GM04503 (cell line): ENCODE data around the gene FRS3.

Experiments used
- DNase-seq: peaks from one replicate; pipeline ENCODE4 v3.0.0-alpha.2; 2012; ENCODE audit warnings: low read depth

FRS3 gene

GRCh38 chr6:41790045-41790444 is 10.3 kb upstream of the FRS3 start:
- DNase-seq: no peak

- DNase-seq: no peak
Measured at GRCh38 chr6:41789390-41789724, 9.7 kb upstream of the FRS3 start.

- DNase-seq: peak; percentile 73
Measured at GRCh38 chr6:41787219-41787917, 7.7 kb upstream of the FRS3 start, which contains the start of gene TOMM6. TSS of gene TOMM6 (plus strand) at chr6:41787694. CDS start at chr6:41787698, 4 bp downstream.

GRCh38 chr6:41786451-41787218 is 6.9 kb upstream of the FRS3 start:
- no peak for DNase-seq

DNA sequence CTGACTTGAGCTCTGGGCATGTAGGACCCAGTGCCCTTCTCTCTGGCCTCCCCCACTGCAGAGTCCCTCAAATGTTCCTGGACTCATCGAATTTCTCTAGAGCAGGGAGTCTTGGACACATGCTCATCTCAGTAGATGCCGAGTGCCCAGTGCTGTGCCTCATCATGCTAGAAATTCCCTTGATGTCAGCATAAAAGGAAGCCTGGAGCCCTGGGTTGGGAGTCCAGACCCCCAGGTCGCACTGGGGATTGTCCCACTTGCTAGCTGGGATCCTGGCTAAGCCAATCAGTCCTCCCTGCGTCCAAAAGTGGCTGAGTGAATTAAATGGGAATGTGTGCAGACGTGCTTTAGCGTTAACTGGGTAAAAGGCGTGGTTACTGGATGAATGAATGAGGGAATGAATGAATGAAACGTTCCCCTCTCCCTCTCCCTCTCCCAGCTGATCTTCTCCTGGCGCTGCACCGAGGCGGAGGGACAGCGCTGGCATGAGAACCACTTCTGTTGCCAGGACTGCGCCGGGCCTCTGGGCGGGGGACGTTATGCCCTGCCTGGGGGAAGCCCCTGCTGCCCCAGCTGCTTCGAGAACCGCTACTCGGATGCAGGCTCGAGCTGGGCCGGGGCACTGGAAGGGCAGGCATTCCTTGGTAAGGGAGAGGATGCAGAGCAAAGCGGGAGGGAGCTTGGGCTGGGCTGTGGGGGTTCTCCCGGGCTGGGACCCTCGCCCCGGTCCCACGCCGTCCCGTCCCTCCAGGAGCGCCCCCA is 6.2 kb upstream of the FRS3 start:
- no peak for DNase-seq

GRCh38 chr6:41785254-41785653 is 5.6 kb upstream of the FRS3 start:
- no peak for DNase-seq

- no peak for DNase-seq
Measured at GRCh38 chr6:41784581-41785171, 5.0 kb upstream of the FRS3 start.

DNA sequence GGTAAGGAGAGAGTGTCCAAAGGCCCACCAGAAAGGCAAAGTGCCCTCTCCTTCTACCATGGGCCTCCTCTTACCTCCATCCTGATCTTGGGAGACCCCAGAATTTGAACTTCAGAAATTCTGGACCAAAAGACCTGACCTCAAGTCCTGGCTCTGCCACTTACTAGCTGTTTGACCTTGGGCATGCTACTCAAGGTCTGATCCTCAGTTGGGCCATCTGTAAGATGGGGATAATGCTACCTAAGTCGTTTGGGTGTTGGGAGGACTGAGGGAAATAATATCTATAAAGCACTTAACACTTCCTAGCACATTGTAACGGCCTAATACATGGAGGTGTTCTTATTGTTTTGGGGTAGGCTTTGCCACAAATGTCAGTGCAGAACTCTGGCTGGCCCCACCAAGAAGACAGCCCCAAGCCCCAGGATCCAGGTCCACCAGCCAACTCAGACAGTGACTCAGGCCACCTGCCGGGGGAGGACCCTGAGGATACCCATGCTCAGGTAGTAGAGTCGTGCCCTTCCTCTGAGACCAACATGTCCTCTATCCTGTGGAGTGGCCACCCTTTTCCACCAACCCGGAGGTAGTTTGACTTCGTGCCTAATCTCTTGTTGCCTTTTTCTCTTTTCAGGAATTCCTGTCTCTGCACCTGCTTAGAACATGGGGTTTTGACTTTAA is 3.5 kb upstream of the FRS3 start:
- no peak for DNase-seq

GRCh38 chr6:41781366-41781730 is 1.6 kb upstream of the FRS3 start:
- no peak for DNase-seq

GRCh38 chr6:41780551-41781365 is 1.1 kb upstream of the FRS3 start, which contains the start of gene PRICKLE4:
TSS of gene PRICKLE4 (plus strand) at chr6:41780782. CDS start at chr6:41783474, 2,692 bp downstream.
- DNase-seq: no peak

- no peak for DNase-seq
Measured at GRCh38 chr6:41779336-41779735, 364 bp downstream of the FRS3 start.

- DNase-seq: no peak
Measured at GRCh38 chr6:41778895-41779294, 805 bp downstream of the FRS3 start.

DNA sequence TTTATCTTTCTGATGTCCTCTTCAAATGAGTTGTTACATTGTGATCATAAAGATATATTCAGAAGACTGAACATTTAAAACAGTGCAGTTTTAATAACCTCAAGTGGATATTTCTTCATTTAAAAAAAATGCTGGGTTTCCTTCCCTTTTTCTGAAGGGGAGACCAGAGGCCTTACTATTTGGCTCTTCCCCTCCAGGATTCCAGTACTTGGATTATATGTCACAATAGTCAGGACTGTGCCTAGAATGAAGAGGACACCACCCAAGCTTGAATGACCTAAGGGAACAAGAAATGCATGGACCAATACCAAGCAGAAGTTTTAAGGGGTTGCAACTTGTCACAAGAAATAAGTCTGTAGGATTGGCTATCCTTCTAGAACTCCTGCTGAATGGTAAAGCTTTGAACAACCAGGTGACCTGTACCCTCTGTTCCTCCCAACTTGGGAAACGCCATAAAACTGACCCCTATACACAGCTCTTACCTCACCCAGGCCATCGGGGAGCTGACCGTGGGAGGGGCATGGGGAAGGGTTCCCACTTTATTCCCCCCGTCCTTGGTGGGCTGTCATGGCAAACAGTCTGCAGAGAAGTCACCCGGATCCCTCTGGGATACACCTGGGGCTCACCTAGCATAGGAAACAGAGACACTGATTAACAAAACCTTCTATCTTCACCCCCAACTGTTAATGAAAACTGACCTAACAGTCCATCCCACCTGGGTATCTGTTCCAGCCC is 2.0 kb downstream of the FRS3 start:
- no peak for DNase-seq

DNA sequence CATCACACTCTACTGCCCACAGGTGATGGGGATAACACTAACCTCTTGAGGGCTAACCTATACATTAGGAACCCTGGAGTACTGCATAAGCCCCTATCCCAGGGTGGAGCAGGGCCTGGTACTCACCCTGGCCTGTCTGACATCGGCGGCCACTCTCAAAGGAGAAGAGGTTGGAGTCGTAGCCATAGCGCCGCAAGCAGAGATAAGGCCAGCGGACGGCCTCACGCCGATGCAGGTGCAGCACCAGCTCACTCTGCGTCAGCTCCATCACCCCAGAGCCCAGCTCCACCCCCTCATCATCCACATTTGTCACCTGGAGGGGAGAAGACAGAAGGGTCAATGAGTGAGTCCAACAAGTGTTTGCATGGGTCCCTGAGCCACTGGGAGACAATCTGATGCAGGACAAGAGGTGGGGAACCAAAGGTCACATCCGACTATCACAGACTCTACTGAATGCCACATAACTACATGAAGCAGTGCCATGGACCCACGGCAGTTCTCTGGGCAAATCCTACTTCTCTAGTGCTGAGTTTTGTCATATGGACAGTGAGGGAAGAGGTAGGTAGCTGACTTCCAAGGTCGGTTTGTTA is 4.3 kb downstream of the FRS3 start:
- no peak for DNase-seq

- DNase-seq: no peak
Measured at GRCh38 chr6:41774841-41775240, 4.9 kb downstream of the FRS3 start.

DNA sequence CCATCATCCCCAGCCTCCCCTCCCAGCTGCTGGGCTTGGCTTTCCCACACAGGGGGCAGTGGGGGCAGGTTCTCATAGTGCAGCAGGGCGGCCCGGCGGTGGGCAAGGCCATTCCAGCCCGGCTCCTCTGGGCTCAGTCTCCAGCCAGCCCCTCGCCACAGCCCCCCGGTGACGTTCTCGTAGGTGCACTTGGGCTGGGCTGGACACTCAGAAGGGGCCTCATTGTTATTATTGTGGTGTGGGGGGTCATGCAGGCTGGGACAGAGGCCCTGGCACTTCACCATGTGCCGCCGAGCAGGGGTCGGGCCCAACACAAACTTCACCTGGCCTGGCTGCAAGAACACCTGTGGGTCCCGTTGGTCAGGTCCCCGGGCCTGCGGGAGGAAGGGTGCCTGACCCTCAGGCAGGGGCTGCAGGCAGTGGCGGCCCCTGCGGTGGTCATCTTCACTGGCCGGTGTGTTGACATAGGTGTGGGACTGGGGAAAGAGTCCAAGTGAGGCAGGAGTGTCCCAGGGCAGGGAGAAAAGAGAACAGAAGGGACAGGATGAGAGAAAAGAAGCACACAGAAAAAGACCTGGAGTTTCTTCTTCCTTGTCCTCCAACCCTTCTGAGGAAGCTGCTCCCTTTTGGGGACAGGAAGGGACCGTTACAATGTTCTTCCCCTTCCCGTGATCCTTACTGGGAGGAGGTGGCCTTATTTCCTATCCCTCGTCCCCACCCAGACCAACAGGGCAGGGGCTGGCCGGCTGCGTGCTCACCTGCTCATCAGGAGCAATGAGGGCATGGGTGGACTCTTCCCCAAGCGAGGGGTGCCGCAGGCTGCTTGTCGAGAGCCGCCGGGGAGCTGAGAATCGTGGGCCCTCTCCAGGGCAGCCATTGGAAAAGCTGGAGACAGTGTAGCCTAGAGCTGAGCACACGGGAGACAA is 8.4 kb downstream of the FRS3 start:
- no peak for DNase-seq

DNA sequence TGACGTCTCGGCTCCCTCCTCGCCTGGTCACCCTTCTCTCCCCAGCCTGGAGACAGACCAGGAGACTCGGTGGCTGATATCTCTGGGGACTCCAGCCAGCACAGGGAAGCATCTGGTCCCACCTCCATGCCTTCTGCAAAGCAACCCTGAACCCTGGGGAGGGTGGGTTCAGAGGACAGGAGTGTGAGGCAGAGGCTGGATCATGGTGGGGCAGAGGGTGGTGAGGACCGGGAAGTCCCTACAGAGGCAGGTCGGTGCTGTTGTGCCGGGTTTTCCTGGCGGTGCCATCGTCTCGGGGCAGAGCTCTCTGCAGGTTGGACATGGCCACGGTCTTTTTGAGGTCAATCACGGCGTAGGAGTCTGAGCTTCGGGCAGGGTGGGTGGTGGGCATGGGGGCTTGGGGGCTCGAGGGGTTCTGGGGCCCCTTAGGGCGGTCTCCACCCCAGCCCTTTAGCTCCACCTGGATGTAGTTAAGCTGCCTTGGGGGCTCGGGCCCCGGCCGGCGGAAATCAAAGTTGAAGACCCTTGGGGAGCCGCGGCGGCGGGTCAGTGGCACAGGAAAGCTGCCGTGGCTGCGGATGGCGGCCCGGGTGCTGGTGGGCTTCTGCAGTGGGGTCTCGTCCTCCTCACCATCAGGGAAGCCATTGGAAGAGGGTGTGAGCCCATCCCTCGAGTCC is 9.2 kb downstream of the FRS3 start:
- no peak for DNase-seq

- no peak for DNase-seq
Measured at GRCh38 chr6:41769376-41769775, 10.3 kb downstream of the FRS3 start.
